Sigmoid colon (tissue), 3 donors: ENCODE results near the gene GUCY1A2.

ENCODE experiments used
- CTCF ChIP-seq, 4 experiments: fragments of 450-650 bp in 3 of 4; fragments of 200-600 bp in 1 of 4; IDR thresholded peaks; one replicate each; pipeline ENCODE4 v1.5.1; 2016 to 2019; ENCODE audit warnings: antibody characterized with exemption in 4 of 4, mild to moderate bottlenecking in 3 of 4, moderate library complexity in 2 of 4
- POLR2A ChIP-seq, 2 donors: fragments of 450-650 bp; IDR thresholded peaks; one replicate each; pipeline ENCODE4 v1.6.1; 2016; ENCODE audit warnings: antibody characterized with exemption in 2 of 2, mild to moderate bottlenecking in 2 of 2, moderate library complexity in 2 of 2

- TF ChIP-seq CTCF (IDR thresholded peaks at IDR 0.05) (no peak), POLR2A (IDR thresholded peaks at IDR 0.05) (no peak)
Measured at GRCh38 chr11:106821826-106822225, 196.4 kb downstream of the GUCY1A2 start.
